ENCODE data around the gene FMN1.

DNA sequence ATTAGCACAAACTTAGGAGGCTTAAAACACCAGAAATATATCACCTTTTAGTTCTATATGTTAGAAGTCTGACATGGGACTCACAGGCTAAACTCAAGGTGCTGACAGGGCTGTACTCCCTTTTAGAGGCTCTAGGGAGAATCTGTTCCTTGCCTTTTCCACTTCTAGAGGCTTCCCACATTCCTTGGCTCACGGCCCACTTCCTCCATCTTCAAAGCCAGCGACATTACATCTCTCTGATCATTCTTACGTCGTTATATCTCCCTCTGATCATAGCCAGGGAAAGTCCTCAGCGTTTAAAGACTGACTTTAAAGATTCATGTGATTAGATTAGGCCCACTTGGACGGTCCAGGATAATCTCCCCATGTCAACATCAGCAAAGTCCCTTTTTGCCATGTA is 310.4 kb downstream of the FMN1 start:
- TF ChIP-seq CTCF (conservative IDR thresholded peaks at IDR 0.05; ENCODE audit: low read depth, low read length) (no peak), EZH2 (IDR thresholded peaks at IDR 0.05; ENCODE audit: low read length, unreplicated experiment) (no peak)

All from PC-3 (cell line).